SW480 (cell line): ENCODE results near the gene UGT1A10.
A peak's percentile ranks its signal among the peaks of the same experiment; 100 is the strongest.
"Not testable (repeated sequence)": the region's sequence is repeated elsewhere in the genome, so short reads cannot be mapped to it uniquely, and the experiment has no call there.

ENCODE experiments used
- DNase-seq: peaks from one replicate; pipeline ENCODE4 v3.0.0-alpha.2; 2016; ENCODE audit warnings: low spot score

Gene UGT1A10

DNA sequence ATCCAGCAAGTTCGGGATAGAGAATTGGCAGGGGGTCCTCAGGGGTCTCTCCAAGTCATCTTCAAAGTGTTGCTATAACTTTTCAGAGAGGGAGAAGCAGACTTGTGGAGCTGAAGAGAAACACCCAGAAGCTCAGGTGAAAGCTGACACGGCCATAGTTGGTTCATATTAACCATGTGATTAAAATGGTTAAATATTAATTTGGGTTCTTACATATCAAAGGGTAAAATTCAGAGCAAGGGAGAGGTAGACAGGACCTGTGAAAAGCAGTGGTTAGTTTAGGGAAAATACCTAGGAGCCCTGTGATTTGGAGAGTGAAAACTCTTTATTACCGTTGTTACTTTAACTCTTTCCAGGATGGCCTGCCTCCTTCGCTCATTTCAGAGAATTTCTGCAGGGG is 56.4 kb downstream of the UGT1A10 start, which contains the start of gene UGT1A6:
Gene UGT1A6, plus strand, starts transcription at position 243 of the 400 bp plus-strand sequence. Its CDS starts 115 bp downstream, at position 358.
- peak; percentile 37 for DNase-seq

DNA sequence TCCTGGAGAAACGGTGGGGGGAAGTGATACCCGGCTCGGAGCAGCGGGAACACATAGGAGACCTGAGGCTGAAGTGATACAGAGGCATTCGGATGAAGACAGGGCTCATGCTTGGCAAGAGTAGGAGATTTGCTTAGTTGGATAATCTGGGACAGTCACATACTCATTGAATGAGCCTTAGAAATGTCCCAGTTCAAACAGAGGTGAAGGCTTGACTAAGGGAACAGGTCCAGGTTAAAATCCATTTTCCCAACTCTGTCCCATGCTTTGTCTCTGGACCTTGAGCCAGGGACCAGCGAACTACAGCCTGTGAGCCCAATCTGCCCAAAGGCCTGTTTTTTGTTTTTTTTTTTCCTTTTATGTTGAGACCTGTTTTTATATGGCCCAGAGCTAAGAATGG is 57.7 kb downstream of the UGT1A10 start:
- no peak for DNase-seq

DNA sequence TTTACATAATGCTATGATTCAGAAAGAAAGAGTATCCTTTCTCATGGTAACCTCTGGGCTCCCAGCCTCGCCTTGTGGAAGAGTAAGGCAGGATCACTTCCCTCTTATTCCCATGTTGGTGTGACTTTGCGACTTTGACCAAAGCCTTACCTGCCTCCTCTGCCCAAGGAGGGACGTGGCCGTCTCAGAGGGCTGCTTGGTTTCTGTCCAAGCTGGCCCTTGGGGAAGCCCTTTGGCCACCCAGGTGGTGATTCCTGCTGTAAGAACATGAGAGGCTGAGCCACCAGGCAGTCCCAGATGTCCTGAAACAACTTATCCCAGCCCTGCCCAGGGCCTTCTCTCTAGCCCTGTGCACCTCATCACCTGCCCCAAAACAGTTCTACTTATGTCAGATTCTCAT is 62.5 kb downstream of the UGT1A10 start:
- DNase-seq = no peak

DNA sequence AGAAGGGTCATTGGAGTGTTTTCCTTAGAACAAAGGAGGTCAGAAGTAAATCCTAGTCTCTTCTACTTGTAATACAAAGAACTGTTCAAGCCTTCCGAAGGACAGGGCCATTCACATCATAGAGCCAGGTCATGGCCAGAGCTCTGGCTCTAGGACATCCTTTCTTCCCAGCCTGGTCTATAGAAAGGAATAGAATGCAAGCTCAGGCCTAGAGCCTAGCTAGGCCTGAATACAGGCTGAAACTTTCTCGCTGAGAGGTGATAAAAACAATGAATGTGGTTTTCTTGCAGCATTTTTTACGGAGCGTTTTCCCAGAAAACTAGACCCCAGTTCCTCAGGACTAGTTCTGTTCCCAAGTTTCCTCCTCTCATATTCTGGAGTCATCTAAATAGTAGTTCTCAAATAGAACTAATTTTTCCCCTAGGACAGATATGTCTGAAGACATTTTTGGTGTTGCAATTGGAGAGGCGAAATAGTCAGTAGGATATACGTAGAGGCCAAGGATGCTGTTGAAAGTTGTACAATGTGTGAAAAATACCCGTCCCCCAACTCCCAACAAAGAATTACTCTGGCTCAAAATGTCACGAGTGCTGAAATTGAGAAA is 63.3 kb downstream of the UGT1A10 start:
- DNase-seq = no peak

DNA sequence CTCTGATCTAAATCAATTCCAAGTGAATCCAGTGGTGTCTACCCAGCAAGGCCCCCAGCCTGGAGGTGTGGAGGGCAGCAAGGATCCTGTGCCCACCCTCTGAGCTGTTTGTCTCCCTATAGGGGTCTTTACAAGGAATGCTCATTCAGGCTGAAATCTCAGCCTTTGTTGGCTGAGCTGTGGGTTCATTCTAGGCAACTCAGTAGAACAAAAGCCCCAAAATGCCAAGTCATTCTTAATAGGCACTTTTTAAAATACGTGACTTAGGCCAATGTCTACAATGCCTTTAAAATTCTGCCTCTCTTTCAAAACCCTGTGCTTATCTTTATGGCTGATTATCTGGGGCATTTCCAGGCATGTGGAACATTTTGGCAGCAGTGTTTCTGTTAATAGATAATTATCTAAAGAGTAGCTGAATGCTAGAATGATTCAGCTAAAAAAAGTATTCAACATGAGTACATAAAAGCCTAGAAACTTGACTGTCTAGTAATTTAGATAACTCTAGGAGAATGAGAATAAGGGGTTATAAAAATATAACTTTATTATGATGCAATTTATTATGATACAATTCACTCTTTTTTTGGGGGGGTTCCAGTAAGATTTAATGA is 63.9 kb downstream of the UGT1A10 start:
- no peak for DNase-seq

DNA sequence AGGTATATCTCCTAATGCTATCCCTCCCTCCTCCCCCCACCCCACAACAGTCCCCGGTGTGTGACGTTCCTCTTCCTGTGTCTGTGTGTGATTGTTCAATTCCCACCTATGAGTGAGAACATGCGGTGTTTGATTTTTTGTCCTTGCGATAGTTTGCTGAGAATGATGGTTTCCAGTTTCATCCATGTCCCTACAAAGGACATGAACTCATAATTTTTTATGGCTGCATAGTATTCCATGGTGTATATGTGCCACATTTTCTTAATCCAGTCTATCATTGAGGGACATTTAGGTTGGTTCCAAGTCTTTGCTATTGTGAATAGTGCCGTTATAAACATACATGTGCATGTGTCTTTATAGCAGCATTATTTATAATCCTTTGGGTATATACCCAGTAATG is 64.6 kb downstream of the UGT1A10 start:
- DNase-seq = not testable (repeated sequence)

DNA sequence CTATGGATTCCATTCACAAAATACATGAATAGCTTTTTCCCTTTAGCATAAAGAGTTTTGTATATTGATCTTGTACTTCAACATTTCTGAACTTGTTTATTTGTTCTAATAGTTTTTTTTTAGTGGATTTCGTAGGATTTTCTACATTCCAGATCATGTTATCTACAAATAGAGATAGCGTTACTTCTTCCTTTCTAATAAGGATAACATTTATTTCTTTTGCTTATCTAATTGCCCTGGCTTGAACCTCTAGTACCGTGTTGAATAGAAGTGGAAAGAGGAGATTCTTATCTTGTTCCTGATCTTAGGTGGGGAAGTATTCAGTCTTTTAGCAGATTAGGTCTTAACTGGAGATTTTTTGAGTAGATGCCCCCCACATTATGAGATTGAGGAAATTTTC is 66.0 kb downstream of the UGT1A10 start:
- DNase-seq = no peak

DNA sequence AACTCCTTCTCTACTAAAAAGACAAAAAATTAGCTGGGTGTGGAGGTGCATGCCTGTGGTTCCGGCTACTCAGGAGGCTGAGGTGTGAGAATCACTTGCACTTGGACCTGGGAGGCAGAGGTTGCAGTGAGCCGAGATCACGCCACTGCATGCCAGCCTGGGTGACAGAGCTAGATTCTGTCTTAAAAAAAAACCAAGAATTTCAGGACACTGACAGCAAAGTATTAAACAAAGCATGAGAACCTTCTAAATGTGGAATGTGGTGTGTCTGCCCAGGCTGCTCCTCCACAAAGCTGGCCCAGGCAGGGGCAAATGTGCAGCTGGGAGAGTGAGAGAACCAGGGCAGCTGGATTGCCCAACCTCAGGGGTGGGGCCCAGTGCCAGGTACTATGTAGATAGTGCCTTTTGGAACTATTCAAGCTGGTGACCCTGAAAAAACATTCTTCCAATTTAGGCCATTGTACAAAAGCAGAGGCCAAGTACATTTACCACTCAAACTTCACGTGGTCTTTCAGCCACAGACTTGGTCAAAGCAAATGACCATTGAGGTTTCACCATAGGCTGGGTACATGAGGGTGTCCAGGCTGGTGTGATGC is 69.8 kb downstream of the UGT1A10 start:
- DNase-seq = no peak

DNA sequence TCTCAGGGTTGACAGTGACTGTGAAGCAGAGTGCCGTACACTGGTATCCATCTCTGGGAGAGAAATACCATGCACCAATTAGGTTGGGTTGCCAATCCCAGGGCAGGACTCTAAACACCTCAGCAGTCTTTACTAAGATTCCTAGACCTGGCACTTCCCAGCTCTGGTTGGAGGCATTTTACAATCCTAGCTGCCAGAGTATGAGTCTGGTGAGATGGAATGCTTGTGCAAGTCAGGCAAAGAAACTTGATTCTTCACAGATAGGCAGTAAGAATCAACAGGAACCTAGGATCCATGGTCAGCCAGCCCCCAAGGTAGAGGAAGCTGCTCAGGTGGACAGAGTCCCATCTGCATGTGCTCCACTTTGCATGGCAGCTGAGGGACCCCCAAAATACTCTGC is 70.5 kb downstream of the UGT1A10 start:
- no peak for DNase-seq

DNA sequence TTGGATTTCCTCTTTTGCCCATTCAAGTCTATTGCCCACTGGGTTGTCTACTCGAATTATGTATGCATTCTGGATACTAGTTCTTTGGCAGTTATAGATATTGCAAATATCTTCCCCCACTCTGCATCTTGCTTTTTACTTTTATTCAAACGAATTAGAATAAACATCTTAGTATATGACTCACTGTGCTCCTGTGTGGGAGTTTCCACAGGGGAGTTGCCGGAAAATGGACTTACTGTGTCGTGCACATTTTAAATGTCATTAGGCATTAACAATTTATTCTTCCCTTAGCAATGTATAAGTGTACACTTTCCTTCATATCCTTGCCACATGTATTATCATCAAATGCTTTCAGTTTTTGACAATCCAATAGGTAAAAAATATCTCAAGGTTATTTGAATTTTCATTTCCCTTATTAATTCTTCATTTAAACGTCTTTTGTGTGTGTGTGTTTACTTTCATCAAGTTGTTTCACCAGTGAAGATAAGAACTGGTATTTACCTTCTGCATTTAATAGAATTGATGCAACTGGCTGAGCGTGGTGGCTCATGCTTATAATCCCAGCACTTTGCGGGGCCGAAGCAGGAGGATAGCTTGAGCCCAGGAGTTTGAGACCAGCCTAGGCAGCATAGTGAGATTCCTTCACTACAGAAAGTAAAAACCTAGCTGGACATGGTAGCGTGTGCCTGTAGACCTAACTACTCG is 71.8 kb downstream of the UGT1A10 start:
- DNase-seq = no peak

DNA sequence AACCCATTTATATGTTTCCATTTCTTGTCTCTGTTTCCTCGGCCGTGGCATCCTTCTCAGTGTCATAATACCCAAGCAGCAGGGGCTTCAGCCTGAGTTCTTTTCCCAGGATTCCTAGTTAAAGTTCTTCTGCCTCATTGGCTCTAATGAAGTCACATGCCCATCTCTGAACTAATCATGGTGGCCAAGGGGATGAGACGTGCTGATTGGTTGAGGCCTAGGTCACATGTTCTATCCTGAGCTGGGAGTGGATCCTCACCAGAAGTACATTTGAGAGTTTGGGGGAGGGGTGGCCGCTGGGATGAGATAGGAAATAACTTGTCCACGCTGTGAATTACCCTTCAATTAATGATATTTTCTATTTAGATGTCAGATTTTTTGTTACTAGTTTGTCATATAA is 72.7 kb downstream of the UGT1A10 start:
- DNase-seq = no peak

DNA sequence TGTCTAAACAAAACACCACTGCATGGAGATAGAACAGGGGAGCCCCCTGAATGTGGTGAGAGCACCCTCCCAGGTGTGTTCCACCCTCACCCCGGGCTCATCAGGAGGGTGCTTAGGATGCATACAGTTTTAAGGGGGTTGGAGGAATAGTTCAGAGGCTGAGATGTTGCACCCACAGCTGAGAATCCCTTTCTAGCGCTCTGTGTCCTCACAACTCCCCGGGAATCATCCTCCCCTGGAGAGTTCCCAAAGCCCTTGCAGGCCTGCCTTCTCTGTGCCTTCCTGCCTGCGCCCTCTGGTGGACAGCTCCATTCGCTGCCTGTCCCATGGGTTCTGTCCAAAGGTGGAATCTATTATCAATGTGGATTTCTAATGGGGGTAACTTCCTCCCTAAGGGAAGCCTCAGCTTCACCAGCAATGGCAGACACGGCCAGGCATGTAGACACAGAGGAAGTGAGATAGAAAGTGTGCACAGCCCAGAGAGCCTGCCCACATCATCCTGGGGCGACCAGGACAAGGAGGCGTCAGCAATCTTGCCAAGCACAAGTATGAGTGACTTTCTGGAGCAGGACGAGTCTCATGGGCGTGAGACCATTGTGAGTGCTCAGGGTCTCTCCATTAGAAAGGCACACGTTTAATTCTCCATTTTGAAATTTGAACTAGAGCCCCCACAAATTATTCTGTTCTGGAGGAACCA is 75.2 kb downstream of the UGT1A10 start:
- DNase-seq = peak; percentile 59

DNA sequence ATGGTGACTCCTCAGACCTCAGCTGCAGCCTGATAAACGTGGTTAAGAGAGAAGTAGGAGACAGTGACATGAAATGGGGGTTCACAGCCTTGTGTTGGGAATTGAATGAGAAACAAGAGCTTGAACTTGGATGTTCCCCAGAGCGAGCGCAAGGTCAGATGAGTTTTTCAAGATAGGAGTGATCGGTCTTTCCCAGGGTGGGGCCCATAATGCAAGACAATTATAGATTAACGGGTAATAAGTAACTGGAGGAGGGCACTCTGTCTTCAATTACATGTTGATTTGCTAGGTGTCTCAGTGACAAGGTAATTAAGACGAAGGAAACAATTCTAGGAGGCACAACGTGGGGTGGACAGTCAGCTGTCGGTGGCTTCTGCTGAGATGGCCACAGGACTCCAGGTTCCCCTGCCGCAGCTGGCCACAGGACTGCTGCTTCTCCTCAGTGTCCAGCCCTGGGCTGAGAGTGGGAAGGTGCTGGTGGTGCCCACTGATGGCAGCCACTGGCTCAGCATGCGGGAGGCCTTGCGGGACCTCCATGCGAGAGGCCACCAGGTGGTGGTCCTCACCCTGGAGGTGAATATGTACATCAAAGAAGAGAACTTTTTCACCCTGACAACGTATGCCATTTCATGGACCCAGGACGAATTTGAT is 76.5 kb downstream of the UGT1A10 start, which contains the start of gene UGT1A5:
Gene UGT1A5, plus strand, starts transcription at position 297 of the 651 bp plus-strand sequence. Its CDS starts 85 bp downstream, at position 382.
- DNase-seq = no peak

DNA sequence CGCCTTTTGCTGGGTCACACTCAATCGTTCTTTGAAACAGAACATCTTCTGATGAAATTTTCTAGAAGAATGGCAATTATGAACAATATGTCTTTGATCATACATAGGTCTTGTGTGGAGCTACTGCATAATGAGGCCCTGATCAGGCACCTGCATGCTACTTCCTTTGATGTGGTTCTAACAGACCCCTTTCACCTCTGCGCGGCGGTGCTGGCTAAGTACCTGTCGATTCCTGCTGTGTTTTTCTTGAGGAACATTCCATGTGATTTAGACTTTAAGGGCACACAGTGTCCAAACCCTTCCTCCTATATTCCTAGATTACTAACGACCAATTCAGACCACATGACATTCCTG is 77.0 kb downstream of the UGT1A10 start:
- DNase-seq = peak; percentile 89

DNA sequence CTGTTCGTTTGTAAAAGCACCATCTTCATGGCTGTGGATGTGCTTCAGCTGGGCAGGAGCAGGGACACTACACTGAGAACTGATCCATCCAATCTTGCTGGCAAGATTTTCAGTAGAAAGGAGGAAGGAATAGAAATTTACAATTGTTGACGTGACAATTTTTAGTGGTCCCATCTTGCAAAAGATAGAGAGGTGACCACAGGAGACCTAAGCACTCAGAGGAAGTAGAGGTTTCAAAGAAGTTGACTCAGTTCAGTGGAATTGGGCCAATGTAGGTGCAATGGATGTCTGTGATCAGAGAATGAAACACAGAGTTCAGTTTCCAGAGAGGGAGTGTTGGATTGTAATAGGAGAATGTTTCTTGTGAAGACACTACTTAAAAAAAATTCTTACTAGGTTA is 77.9 kb downstream of the UGT1A10 start:
- peak; percentile 56 for DNase-seq

DNA sequence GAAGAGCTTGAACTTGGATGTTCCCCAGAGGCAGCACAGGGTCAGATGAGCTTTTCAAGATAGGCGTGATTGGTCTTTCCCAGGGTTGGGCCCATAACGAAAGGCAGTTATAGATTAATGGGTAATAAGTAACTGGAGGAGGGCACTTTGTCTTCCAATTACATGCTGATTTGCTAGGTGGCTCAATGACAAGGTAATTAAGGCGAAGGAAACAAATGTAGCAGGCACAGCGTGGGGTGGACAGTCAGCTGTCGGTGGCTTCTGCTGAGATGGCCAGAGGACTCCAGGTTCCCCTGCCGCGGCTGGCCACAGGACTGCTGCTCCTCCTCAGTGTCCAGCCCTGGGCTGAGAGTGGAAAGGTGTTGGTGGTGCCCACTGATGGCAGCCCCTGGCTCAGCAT is 82.3 kb downstream of the UGT1A10 start, which contains the start of gene UGT1A4:
Gene UGT1A4, plus strand, starts transcription at position 185 of the 400 bp plus-strand sequence. Its CDS starts 85 bp downstream, at position 270.
- DNase-seq = no peak

DNA sequence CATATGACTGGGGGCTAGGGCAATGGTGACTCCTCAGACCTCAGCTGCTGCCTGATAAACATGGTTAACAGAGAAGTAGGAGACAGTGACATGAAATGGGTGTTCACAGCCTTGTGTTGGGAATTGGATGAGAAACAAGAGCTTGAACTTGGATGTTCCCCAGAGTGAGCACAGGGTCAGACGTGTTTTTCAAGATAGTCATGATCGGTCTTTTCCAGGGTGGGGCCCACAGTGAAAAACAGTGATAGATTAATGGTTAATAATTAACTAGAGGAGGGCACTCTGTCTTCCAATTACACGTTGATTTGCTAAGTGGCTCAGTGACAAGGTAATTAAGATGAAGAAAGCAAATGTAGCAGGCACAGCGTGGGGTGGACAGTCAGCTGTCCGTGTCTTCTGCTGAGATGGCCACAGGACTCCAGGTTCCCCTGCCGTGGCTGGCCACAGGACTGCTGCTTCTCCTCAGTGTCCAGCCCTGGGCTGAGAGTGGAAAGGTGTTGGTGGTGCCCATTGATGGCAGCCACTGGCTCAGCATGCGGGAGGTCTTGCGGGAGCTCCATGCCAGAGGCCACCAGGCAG is 92.6 kb downstream of the UGT1A10 start, which contains the start of gene UGT1A3:
Gene UGT1A3, plus strand, starts transcription at position 320 of the 579 bp plus-strand sequence. Its CDS starts 85 bp downstream, at position 405.
- DNase-seq = peak; percentile 36

DNA sequence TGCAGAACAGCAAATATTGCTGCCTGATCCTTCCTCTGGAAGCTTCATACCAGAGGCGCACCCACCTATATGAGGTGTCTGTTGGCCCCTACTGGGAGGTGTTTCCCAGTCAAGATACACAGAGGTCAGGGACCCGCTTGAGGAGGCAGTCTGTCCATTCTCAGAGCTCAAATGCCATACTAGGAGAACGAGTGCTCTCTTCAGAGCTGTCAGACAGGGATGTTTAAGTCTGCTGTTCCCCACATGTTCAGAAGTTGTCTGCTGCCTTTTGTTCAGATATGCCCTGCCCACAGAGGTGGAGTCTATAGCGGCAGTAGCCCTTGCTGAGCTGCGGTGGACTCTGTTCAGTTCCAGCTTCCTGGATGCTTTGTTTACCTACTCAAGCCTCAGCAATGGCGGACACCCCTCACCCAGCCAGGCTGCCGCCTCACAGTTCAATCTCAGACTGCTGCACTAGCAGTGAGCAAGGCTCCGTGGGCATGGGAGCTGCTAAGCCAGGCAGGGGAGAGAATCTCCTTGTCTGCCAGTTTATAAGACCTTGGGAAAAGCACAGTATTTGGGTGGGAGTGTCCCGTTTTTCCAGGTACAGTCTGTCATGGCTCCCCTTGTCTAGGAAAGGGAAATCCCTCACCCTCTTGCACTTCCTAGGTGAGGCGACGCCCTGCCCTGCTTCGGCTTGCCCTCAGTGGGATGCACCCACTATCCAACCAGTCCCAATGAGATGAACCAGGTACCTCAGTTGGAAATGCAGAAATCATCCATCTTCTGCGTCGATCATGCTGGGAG is 100.8 kb downstream of the UGT1A10 start:
- not testable (repeated sequence) for DNase-seq

DNA sequence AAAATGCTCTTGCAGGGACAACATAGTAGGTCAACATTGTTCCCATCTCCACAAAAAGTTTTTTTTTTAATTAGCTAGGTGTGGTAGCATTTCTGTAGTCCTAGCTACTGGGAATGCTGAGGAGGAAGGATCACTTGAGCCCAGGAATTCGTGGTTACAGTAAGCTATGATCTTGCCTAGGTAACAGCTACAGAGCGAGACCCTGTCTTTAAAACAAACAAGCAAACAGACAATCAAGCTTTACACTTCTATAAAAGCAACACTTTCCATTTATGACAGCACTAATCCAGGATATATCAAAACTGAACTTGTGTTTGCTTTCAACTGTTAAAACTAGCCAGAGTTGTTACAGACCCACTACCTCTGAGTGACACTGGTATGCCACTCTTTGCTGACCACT is 104.6 kb downstream of the UGT1A10 start:
- no peak for DNase-seq
